GM18498 (cell line): Measurements from ENCODE around the gene HECA.
"Not testable (repeated sequence)": the region's sequence is repeated elsewhere in the genome, so short reads cannot be mapped to it uniquely, and the experiment has no call there.

Source experiments
- ATAC-seq: cut with Tn5 transposase; IDR thresholded peaks from one replicate; pipeline ENCODE4 v1.9.1; 2021; ENCODE audit warnings: mild to moderate bottlenecking, moderate library complexity; ENCODE audit not compliant: unreplicated experiment

The HECA gene

DNA sequence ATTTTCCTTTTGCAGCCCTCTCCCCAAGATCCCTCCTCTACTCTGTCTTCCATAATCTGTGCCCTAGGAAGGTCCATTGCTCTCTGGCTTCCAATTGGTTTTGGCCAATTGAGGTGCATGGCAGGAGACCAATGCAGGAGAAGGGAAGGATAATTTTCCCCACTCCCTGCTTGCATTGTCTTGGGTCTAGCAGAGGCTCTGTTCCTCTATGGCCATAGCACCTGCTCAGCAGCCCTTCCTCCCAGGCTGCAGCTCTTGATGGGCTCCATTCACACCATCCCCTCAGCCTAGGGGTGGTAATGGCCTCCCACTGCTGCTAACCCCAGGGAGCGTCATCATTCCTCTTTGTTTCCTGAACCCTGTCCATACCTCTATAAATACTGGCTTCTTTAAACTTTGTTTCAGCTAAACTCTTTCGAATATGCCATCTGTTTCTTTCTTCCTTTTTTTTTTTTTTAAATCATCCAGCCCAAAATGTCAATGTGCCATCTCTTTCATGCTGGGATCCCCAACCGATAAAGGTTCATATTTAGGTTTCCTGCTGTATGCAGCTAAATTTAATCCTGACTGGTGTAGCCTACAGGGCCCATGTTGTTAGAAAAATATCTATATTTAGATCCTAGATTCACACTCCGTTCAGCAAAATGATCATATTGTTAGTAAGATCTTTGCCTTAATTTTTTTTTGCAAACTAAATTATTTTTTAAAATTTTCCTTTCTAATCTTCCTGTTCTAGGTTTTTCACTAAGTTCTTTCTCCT is 63.8 kb downstream of the HECA start:
- ATAC-seq = no peak

DNA sequence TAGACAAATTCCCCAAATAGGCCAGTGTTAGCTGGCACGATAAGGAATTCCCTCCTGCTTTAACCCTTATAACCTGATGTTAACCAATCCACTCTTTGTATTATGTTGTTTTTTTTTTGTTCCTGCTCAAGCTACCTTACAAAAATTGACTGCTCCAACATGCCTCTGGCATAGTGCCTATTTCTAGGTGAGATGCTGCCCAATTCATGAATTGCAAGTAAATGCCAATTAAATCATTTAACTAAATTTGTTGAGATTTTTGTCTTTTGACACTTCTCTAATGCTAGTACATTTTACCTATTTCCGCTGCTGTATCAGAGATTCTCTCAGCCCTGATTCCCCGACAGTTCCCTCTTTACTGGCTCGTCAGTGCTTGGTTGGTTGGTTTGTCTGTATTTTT is 66.5 kb downstream of the HECA start:
- no peak for ATAC-seq

DNA sequence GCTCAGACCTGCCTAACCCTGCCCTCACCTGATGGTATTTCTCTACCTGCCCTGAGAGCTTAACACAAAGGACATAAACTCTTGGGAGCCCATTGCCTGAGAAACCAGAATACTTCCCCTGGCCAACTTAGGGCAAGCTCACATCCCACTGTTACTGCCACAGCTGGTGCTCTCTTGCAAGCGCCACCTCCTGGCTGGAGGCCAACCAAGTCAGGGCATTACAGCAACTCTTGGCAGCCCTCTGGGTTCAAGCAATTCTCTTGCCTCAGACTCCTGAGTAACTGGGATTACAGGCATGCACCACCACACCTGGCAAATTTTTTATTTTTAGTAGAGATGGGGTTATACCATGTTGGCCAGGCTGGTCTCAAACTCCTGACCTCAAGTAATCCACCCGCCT is 70.1 kb downstream of the HECA start:
- no peak for ATAC-seq

DNA sequence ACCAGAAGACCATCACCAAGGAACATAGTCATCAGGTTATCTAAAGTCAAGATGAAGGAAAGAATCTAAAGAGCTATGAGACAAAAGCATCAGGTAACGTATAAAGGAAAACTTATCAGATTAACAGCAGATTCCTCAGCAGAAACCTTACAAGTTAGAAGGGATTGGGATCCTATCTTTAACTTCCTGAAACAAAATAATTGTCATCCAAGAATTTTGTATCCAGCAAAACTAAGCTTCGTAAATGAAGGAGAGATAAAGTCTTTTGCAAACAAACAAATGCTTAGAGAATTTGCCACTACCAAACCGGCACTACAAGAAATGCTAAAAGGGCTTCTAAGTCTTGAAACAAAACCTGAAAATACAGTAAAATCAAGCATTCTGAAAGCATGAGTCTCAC is 71.0 kb downstream of the HECA start:
- no peak for ATAC-seq

DNA sequence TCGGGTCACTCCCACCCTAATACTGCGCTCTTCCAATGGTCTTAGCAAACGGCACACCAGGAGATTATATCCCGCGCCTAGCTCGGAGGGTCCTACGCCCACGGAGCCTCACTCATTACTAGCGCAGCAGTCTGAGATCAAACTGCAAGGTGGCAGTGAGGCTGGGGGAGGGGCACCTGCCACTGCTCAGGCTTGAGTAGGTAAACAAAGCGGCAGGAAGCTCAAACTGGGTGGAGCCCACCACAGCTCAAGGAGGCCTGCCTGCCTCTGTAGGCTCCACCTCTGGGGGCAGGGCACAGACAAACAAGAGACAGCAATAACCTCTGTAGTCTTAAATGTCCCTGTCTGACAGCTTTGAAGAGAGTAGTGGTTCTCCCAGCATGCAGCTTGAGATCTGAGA is 75.9 kb downstream of the HECA start:
- ATAC-seq = not testable (repeated sequence)

DNA sequence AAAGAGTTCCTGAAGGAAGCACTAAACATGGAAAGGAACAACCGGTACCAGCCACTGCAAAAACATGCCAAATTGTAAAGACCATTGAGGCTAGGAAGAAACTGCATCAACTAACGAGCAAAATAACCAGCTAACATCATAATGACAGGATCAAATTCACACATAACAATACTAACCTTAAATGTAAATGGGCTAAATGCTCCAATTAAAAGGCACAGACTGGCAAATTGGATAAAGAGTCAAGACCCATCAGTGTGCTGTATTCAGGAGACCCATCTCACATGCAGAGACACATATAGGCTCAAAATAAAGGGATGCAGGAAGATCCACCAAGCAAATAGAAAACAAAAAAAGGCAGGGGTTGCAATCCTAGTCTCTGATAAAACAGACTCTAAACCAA is 77.6 kb downstream of the HECA start:
- not testable (repeated sequence) for ATAC-seq

DNA sequence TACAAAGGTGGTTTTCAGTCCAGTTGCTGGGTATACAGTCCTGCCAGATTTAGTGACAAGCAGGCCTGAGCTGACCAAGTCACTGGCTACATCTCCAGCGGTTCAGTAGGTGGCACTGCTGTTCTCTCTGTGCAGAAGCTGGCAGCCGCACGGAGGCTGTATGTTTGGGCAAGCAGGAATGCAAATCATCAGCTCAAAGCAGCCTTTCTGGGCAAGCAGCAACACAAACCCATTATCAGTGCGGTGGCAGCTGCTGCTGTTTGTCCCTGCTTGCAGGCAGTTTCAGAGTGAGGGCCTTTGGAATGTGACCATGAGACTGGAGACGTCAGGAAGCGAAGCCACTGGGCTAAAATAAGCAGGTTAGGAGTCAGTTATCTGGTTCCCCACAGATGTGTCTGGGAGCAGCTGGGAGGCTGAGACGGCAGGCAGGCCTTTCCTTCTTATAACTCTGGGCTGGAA is 84.4 kb downstream of the HECA start:
- ATAC-seq = peak; percentile 100

DNA sequence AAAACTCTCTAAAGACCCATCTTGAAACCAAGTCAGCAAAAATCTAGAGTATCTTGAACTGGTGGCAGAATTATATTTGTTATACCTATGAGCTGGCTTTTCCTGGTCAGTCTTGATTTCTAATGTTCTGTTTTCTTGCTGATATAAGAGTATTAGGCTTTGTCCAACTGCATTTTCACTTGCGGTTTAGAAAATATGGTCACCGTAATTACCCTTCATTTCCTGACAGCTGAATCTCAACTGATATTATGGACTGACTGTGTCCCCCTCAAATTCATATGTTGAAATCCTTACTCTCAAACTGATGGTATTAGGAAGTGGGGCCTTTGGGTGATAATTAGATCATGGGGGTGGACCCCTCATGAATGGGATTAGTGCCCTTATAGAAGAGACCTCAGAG is 84.9 kb downstream of the HECA start:
- no peak for ATAC-seq

DNA sequence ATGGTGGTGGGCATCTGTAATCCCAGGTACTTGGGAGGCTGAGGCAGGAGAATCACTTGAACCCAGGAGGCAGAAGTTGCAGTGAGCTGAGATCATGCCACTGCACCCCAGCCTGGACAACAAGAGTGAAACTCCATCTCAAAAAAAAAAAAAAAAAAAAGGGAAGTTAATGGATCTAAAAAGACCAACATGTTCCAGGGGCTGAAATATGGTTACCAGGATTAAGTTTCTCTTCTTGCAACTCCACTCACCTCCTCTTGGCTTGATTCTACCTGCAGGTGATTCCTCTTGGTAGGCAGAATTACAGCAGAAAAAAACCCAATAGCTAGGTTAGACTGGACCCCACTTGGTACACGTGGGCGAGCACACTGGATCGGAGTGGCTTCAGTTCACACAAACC is 93.5 kb downstream of the HECA start:
- ATAC-seq = not testable (repeated sequence)
